ENCODE data around the gene KRT78. TPM values are rescaled to one million over a fixed set of nuclear protein-coding genes. Genes with fewer than 3 reads are reported as not detected.

KRT78 gene
- polyA plus RNA-seq, 2 of the 4 experiments (the other 2 are of a cell fraction): 0.09 to 0.12 TPM

DNA sequence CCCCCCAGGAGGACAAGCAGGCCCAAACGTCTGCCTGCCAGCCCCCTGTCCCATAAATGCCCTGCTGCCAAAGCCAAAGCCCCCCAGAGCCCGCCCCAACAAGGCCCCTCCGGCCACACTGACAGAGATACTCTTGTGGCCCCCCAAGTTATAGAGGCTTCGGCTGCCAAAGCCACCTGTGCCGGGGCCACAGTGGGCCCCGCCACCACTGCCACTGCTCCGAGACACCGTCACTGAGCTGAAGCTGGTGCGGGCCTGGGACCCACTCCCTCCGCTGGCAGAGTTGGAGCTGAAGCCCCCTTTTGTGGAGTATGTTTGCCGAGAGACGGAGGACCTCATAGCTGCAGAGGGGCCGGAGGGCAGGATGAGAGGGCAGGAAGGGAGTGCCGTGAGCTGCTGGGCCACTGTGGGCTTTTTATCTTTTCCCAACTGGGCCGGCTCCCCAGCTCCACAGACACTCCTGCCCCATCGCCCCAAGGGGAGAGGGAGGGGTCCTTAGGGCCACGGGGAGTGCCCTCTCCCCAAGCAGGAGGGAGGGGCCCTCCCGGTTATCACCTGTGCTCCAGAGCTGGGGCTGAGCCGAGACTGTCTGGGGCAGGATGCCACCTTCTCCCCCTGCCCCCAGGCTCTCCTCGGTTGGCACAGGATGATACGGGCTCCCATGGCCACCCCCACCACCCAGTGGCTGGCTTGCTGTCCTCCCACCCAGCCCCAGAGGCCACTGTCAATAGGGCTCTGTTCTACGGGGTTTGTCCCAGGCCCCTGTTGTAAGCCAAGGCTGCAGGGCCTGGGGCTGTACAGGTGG is 14.7 kb downstream of the KRT78 start, which contains the start of gene KRT79 (continued):
- no peak for TF ChIP-seq ESRRA (IDR thresholded peaks at IDR 0.05; ENCODE audit: borderline replicate concordance, low read length)
- TF ChIP-seq CEBPB (IDR thresholded peaks at IDR 0.05): no peak
- TF ChIP-seq HOXB13 (CRISPR knock-in tag; IDR thresholded peaks at IDR 0.05; ENCODE audit: low read depth): no peak

DNA sequence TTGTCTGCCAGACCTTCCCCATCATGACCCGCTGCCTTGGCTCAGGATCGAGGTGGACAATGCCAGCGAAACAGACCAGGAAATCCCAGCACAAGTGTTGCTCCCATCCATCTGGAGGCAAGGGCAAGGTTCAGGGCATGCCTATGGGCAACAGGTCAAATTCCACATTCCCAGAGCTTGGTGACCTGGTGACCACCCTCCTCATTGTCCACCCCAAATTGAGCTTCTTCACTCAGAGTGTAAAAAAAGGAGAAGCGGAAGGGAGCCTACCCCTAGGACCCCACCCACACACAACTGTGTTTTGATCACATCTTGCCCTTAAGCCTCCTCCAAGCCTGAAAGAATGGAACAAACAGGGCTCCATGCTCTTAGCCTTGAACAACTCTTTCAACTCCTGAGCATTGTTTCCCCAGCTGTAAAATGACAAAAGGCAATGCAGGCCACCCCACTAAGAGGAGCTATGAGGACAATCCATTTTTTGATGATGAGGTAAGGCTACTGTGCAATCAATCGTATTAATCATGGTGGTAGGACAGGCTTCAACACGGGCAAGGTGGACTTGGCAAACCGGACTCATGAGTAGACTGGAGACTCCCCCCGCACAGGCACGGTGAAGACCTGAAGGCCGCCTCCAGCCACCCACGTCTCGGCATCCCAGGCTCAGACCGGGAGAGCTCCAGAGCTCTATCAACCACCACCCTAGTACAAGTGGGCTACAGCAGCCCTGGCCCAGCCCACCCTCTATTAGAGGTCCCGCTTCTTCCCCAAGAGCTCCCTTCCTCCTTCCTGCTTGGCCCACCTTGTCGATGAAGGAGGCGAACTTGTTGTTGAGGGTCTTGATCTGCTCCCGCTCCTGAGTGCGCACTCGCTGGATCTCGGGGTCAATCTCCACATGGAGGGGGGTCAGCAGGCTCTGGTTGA is 15.5 kb downstream of the KRT78 start:
- H3K4me2 ChIP-seq: no peak overlapping the region
- CTCF ChIA-PET: interaction anchor here (0.6 to 1.9 kb wide), 3 partner anchors 14 to 143 kb away, joined by 3 to 7 read pairs (median 3); no protein-coding TSS in a partner anchor
- no peak overlapping the region for H3K4me3 ChIP-seq
- ATAC-seq (no peak), FAIRE-seq (no peak), DNase-seq (ENCODE audit: low read depth in 1 of 2, low spot score in 1 of 2) (no peak)
- no peak overlapping the region for H3K27ac ChIP-seq
- peaks cover 13% of the 10 kb centered on the region; the same call in 2 of the 3 replicates for H3K4me1 ChIP-seq
- no peaks in the 10 kb centered on the region for H3K9me3 ChIP-seq
- 92% methylated on average over 20 of the region's 20 CpGs for WGBS (ENCODE audit: missing lambda C conversion rate)
- POLR2A ChIA-PET: no interaction called here
- TF ChIP-seq, protein P1, sequence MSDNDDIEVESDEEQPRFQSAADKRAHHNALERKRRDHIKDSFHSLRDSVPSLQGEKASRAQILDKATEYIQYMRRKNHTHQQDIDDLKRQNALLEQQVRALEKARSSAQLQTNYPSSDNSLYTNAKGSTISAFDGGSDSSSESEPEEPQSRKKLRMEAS (IDR thresholded peaks at IDR 0.05): no peak
- TF ChIP-seq MAZ (IDR thresholded peaks at IDR 0.05; ENCODE audit: borderline replicate concordance, low read depth, low read length): no peak
- no peak for TF ChIP-seq HEYL (CRISPR knock-in tag; IDR thresholded peaks at IDR 0.05)
- TF ChIP-seq ZC3H11A (IDR thresholded peaks at IDR 0.05): no peak
- TF ChIP-seq, protein P2, sequence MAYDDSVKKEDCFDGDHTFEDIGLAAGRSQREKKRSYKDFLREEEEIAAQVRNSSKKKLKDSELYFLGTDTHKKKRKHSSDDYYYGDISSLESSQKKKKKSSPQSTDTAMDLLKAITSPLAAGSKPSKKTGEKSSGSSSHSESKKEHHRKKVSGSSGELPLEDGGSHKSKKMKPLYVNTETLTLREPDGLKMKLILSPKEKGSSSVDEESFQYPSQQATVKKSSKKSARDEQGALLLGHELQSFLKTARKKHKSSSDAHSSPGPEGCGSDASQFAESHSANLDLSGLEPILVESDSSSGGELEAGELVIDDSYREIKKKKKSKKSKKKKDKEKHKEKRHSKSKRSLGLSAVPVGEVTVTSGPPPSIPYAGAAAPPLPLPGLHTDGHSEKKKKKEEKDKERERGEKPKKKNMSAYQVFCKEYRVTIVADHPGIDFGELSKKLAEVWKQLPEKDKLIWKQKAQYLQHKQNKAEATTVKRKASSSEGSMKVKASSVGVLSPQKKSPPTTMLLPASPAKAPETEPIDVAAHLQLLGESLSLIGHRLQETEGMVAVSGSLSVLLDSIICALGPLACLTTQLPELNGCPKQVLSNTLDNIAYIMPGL (CRISPR knock-in tag; IDR thresholded peaks at IDR 0.05; ENCODE audit: borderline replicate concordance): no peak
- no peak for TF ChIP-seq POLR2AphosphoS2 (conservative IDR thresholded peaks at IDR 0.05; ENCODE audit: low read length)
- TF ChIP-seq HOXB13 (CRISPR knock-in tag; IDR thresholded peaks at IDR 0.05; ENCODE audit: low read depth): no peak
- TF ChIP-seq EHF (CRISPR knock-in tag; IDR thresholded peaks at IDR 0.05): no peak
- TF ChIP-seq, protein P3, sequence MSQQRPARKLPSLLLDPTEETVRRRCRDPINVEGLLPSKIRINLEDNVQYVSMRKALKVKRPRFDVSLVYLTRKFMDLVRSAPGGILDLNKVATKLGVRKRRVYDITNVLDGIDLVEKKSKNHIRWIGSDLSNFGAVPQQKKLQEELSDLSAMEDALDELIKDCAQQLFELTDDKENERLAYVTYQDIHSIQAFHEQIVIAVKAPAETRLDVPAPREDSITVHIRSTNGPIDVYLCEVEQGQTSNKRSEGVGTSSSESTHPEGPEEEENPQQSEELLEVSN (IDR thresholded peaks at IDR 0.05; ENCODE audit: borderline replicate concordance, low read depth): no peak
- TF ChIP-seq, protein P4, sequence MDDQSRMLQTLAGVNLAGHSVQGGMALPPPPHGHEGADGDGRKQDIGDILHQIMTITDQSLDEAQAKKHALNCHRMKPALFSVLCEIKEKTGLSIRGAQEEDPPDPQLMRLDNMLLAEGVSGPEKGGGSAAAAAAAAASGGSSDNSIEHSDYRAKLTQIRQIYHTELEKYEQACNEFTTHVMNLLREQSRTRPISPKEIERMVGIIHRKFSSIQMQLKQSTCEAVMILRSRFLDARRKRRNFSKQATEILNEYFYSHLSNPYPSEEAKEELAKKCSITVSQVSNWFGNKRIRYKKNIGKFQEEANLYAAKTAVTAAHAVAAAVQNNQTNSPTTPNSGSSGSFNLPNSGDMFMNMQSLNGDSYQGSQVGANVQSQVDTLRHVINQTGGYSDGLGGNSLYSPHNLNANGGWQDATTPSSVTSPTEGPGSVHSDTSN (IDR thresholded peaks at IDR 0.05): no peak
- no peak for TF ChIP-seq SMC3 (IDR thresholded peaks at IDR 0.05)
- TF ChIP-seq ZSCAN20 (CRISPR knock-in tag; IDR thresholded peaks at IDR 0.05): no peak

DNA sequence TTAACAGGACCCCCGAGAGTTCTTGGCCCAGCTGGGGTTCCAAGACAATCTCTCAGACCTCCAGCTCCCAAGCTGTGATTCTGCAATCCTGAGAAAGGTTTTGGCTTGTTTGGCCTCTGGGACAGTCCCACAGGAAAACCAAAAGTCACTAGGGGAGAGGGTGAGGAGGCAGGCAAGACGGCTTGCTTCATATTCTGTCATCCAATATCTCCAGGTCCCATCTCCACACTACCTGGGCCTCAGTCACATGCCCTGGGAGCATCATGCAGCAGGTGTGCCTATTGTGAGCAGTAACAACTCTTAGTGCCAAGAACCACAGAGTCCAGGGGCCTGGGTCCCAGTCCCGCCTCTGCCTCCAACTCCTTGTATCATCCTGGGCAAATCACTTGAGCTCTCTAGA is 16.3 kb downstream of the KRT78 start:
- H3K27ac ChIP-seq: no peak overlapping the region
- TF ChIP-seq SMC3 (IDR thresholded peaks at IDR 0.05): no peak
- TF ChIP-seq ZSCAN20 (CRISPR knock-in tag; IDR thresholded peaks at IDR 0.05): no peak
- TF ChIP-seq CEBPB (IDR thresholded peaks at IDR 0.05): no peak
- TF ChIP-seq, protein P5, sequence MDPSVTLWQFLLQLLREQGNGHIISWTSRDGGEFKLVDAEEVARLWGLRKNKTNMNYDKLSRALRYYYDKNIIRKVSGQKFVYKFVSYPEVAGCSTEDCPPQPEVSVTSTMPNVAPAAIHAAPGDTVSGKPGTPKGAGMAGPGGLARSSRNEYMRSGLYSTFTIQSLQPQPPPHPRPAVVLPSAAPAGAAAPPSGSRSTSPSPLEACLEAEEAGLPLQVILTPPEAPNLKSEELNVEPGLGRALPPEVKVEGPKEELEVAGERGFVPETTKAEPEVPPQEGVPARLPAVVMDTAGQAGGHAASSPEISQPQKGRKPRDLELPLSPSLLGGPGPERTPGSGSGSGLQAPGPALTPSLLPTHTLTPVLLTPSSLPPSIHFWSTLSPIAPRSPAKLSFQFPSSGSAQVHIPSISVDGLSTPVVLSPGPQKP (IDR thresholded peaks at IDR 0.05; ENCODE audit: low read depth, low read length): no peak
- no peak for TF ChIP-seq FOXS1 (CRISPR knock-in tag; IDR thresholded peaks at IDR 0.05)
- no peak for TF ChIP-seq CHD2 (IDR thresholded peaks at IDR 0.05; ENCODE audit: low read length, partially characterized antibody)
- no peak for TF ChIP-seq RFX5 (IDR thresholded peaks at IDR 0.05)
- TF ChIP-seq HOXB5 (CRISPR knock-in tag; IDR thresholded peaks at IDR 0.05): no peak
- TF ChIP-seq HEYL (CRISPR knock-in tag; IDR thresholded peaks at IDR 0.05): no peak
- ATAC-seq: no peak
- no peaks in the 10 kb centered on the region for H3K9me3 ChIP-seq
- H3K4me1 ChIP-seq: peaks cover 11% of the 10 kb centered on the region
- no peak for FAIRE-seq
- 55% methylated on average over 3 of the region's 3 CpGs for WGBS (ENCODE audit: missing lambda C conversion rate)
- no peak for DNase-seq (ENCODE audit: low read depth in 1 of 2, low spot score in 1 of 2)
- POLR2A ChIA-PET: no interaction called here
- no peak overlapping the region for H3K4me2 ChIP-seq
- H3K4me3 ChIP-seq: no peak overlapping the region
- CTCF ChIA-PET: interaction anchor here (0.9 to 1.2 kb wide), 3 partner anchors 33 to 807 kb away, joined by 3 read pairs; no protein-coding TSS in a partner anchor

All from A549 (cell line).